Measurements from ENCODE around the gene FZD8.

FZD8 gene

GRCh38 chr10:35612385-35613106 lies 29.6 kb downstream of the FZD8 start:
- 85% methylated on average over 6 of the region's 6 CpGs for WGBS
- Histone ChIP-seq H3K27ac (ENCODE audit: low read length, poor library complexity, severe bottlenecking) (no peak overlapping the region), H3K79me1 (replicated peaks; ENCODE audit: low read length, poor library complexity, severe bottlenecking) (no peaks in the 10 kb centered on the region)

DNA sequence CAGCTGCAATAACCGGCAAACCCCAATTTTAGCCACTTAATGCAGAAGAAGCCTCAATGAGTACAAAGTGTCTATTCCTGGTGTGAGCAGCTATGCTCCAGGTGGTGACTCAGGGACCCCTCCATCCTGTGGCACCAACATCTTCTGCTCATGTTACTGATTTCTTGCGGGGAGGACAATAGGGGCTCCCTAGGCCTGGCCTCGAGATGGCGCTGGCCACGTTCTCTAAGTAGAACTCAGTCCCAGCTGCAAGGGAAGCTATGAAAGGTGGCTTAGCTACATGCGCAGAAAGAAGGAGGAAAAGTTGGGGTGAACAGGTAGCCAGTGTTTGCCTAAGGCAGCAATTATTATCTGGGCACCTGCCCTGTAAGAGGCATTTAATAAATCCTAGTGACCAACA lies 30.3 kb downstream of the FZD8 start:
- no peaks in the 10 kb centered on the region for H3K79me1 ChIP-seq (replicated peaks; ENCODE audit: low read length, poor library complexity, severe bottlenecking)
- H3K9me3 ChIP-seq (ENCODE audit: control insufficient read depth, low read length) = peaks cover 5% of the 10 kb centered on the region
- H2AK5ac ChIP-seq (ENCODE audit: low read length, severe bottlenecking) = no peak overlapping the region
- H2BK5ac ChIP-seq (ENCODE audit: low read depth, low read length, poor library complexity, severe bottlenecking) = no peak overlapping the region
- no peak overlapping the region for H3K4ac ChIP-seq (ENCODE audit: low read depth in 1 of 2, low read length in 2 of 2)
- H3K4me3 ChIP-seq (ENCODE audit: insufficient read depth in 1 of 2, low read depth in 1 of 2, low read length in 2 of 2) = no peak overlapping the region
- H4K91ac ChIP-seq (ENCODE audit: low read length) = no peak overlapping the region
- no peak overlapping the region for H2BK12ac ChIP-seq (ENCODE audit: low read length in 2 of 2)
- H3K4me1 ChIP-seq (ENCODE audit: control insufficient read depth, insufficient read depth, low read depth, low read length) = no peaks in the 10 kb centered on the region
- H3K23ac ChIP-seq (ENCODE audit: low read length in 2 of 2) = no peak overlapping the region
- H3K18ac ChIP-seq (ENCODE audit: low read depth in 1 of 2, low read length in 2 of 2) = no peak overlapping the region
- WGBS = 80% methylated on average over 6 of the region's 6 CpGs
- H3K36me3 ChIP-seq (ENCODE audit: control insufficient read depth in 1 of 2, insufficient read depth in 2 of 2, low read depth in 1 of 2, low read length in 2 of 2) = no peaks in the 10 kb centered on the region
- H2BK15ac ChIP-seq (ENCODE audit: low read depth, poor library complexity, severe bottlenecking) = no peak overlapping the region
- H3K27me3 ChIP-seq (ENCODE audit: control insufficient read depth in 1 of 2, insufficient read depth in 1 of 2, low read length in 2 of 2) = peaks cover 5 to 54% of the 10 kb centered on the region in 2 experiments
- no peak overlapping the region for H2BK120ac ChIP-seq (ENCODE audit: low read depth, low read length)
- H2AFZ ChIP-seq (ENCODE audit: low read depth, low read length) = no peak overlapping the region
- no peak for DNase-seq
- no peak overlapping the region for H3K14ac ChIP-seq (ENCODE audit: low read length in 2 of 2)
- H3K9ac ChIP-seq (ENCODE audit: low read length) = no peak overlapping the region
- H3K4me2 ChIP-seq (ENCODE audit: low read length, poor library complexity, severe bottlenecking) = no peak overlapping the region
- H4K8ac ChIP-seq (ENCODE audit: low read length) = no peak overlapping the region
- no peak overlapping the region for H3K27ac ChIP-seq (ENCODE audit: low read length, poor library complexity, severe bottlenecking)

More at GRCh38 chr10:35612385-35613106, 29.6 kb downstream of the FZD8 start:
- Histone ChIP-seq H3K4me1 (ENCODE audit: control insufficient read depth, insufficient read depth, low read depth, low read length) (no peaks in the 10 kb centered on the region), H4K91ac (ENCODE audit: low read length) (no peak overlapping the region), H2BK15ac (ENCODE audit: low read depth, poor library complexity, severe bottlenecking) (no peak overlapping the region), H3K9me3 (ENCODE audit: control insufficient read depth, low read length) (peaks cover 5% of the 10 kb centered on the region), H4K8ac (ENCODE audit: low read length) (no peak overlapping the region), H2BK5ac (ENCODE audit: low read depth, low read length, poor library complexity, severe bottlenecking) (no peak overlapping the region), H3K4me3 (ENCODE audit: insufficient read depth in 1 of 2, low read depth in 1 of 2, low read length in 2 of 2) (no peak overlapping the region), H3K4me2 (ENCODE audit: low read length, poor library complexity, severe bottlenecking) (no peak overlapping the region), H3K4ac (ENCODE audit: low read depth in 1 of 2, low read length in 2 of 2) (no peak overlapping the region), H2AFZ (ENCODE audit: low read depth, low read length) (no peak overlapping the region), H3K18ac (ENCODE audit: low read depth in 1 of 2, low read length in 2 of 2) (no peak overlapping the region), H2BK12ac (ENCODE audit: low read length in 2 of 2) (no peak overlapping the region), H3K23ac (ENCODE audit: low read length in 2 of 2) (no peak overlapping the region), H3K36me3 (ENCODE audit: control insufficient read depth in 1 of 2, insufficient read depth in 2 of 2, low read depth in 1 of 2, low read length in 2 of 2) (no peaks in the 10 kb centered on the region), H3K27me3 (ENCODE audit: control insufficient read depth in 1 of 2, insufficient read depth in 1 of 2, low read length in 2 of 2) (peaks cover 5 to 47% of the 10 kb centered on the region in 2 experiments), H2BK120ac (ENCODE audit: low read depth, low read length) (no peak overlapping the region), H3K9ac (ENCODE audit: low read length) (no peak overlapping the region), H2AK5ac (ENCODE audit: low read length, severe bottlenecking) (no peak overlapping the region), H3K14ac (ENCODE audit: low read length in 2 of 2) (no peak overlapping the region)
- DNase-seq = no peak

DNA sequence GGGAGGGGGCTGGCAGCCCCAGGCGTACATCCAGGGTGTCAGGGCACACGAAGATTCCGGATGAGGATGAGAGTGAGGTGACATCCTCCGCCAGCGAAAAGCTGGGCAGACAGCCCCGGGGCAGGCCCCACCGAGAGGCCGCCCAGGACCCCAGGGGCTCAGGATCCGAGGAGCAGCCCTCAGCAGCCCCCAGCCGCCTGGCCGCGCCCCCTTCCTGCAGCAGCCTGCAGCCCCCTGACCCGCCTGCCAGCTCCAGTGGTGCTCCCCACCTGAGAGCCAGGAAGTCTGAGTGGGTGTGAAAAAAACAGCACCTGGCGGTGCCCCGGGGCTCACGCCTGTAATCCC lies 33.8 kb downstream of the FZD8 start:
- Histone ChIP-seq H3K9me3 (ENCODE audit: control insufficient read depth, low read length) (peaks cover 5% of the 10 kb centered on the region), H3K4me3 (ENCODE audit: insufficient read depth in 1 of 2, low read depth in 1 of 2, low read length in 2 of 2) (peak overlapping the region in 1 of 2 experiments; percentile 68), H3K23ac (ENCODE audit: low read length in 2 of 2) (no peak overlapping the region), H2AFZ (ENCODE audit: low read depth, low read length) (no peak overlapping the region), H4K91ac (ENCODE audit: low read length) (no peak overlapping the region), H3K4ac (ENCODE audit: low read depth in 1 of 2, low read length in 2 of 2) (no peak overlapping the region), H3K27me3 (ENCODE audit: control insufficient read depth in 1 of 2, insufficient read depth in 1 of 2, low read length in 2 of 2) (peaks cover 0 to 68% of the 10 kb centered on the region in 2 experiments), H2BK5ac (ENCODE audit: low read depth, low read length, poor library complexity, severe bottlenecking) (no peak overlapping the region), H2BK120ac (ENCODE audit: low read depth, low read length) (no peak overlapping the region), H3K18ac (ENCODE audit: low read depth in 1 of 2, low read length in 2 of 2) (no peak overlapping the region), H2BK12ac (ENCODE audit: low read length in 2 of 2) (no peak overlapping the region), H3K27ac (ENCODE audit: low read length, poor library complexity, severe bottlenecking) (no peak overlapping the region), H3K4me1 (ENCODE audit: control insufficient read depth, insufficient read depth, low read depth, low read length) (no peaks in the 10 kb centered on the region), H3K14ac (ENCODE audit: low read length in 2 of 2) (no peak overlapping the region), H2AK5ac (ENCODE audit: low read length, severe bottlenecking) (no peak overlapping the region), H3K4me2 (ENCODE audit: low read length, poor library complexity, severe bottlenecking) (no peak overlapping the region), H3K36me3 (ENCODE audit: control insufficient read depth in 1 of 2, insufficient read depth in 2 of 2, low read depth in 1 of 2, low read length in 2 of 2) (no peaks in the 10 kb centered on the region), H2BK15ac (ENCODE audit: low read depth, poor library complexity, severe bottlenecking) (no peak overlapping the region), H4K8ac (ENCODE audit: low read length) (no peak overlapping the region), H3K79me1 (replicated peaks; ENCODE audit: low read length, poor library complexity, severe bottlenecking) (no peaks in the 10 kb centered on the region), H3K9ac (ENCODE audit: low read length) (peak overlapping the region; percentile 59)
- 96% methylated on average over 15 of the region's 16 CpGs for WGBS
- DNase-seq = no peak

DNA sequence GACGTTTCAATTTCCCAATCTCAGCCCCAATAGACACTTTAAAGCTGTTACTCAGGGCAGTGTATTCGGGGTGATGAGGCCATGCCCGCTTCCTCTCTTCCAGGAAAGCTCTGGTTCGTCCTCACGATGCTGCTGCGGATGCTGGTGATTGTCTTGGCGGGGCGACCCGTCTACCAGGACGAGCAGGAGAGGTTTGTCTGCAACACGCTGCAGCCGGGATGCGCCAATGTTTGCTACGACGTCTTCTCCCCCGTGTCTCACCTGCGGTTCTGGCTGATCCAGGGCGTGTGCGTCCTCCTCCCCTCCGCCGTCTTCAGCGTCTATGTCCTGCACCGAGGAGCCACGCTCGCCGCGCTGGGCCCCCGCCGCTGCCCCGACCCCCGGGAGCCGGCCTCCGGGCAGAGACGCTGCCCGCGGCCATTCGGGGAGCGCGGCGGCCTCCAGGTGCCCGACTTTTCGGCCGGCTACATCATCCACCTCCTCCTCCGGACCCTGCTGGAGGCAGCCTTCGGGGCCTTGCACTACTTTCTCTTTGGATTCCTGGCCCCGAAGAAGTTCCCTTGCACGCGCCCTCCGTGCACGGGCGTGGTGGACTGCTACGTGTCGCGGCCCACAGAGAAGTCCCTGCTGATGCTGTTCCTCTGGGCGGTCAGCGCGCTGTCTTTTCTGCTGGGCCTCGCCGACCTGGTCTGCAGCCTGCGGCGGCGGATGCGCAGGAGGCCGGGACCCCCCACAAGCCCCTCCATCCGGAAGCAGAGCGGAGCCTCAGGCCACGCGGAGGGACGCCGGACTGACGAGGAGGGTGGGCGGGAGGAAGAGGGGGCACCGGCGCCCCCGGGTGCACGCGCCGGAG lies 34.4 kb downstream of the FZD8 start:
- no peak overlapping the region for H2BK120ac ChIP-seq (ENCODE audit: low read depth, low read length)
- peaks cover 5% of the 10 kb centered on the region for H3K9me3 ChIP-seq (ENCODE audit: control insufficient read depth, low read length)
- no peak overlapping the region for H2BK5ac ChIP-seq (ENCODE audit: low read depth, low read length, poor library complexity, severe bottlenecking)
- 93% methylated on average over 73 of the region's 78 CpGs for WGBS
- H3K4me1 ChIP-seq (ENCODE audit: control insufficient read depth, insufficient read depth, low read depth, low read length) = no peaks in the 10 kb centered on the region
- no peak overlapping the region for H3K27ac ChIP-seq (ENCODE audit: low read length, poor library complexity, severe bottlenecking)
- no peak overlapping the region for H3K4ac ChIP-seq (ENCODE audit: low read depth in 1 of 2, low read length in 2 of 2)
- H2BK12ac ChIP-seq (ENCODE audit: low read length in 2 of 2) = no peak overlapping the region
- H3K79me1 ChIP-seq (replicated peaks; ENCODE audit: low read length, poor library complexity, severe bottlenecking) = no peaks in the 10 kb centered on the region
- H4K8ac ChIP-seq (ENCODE audit: low read length) = no peak overlapping the region
- no peak for DNase-seq
- H3K4me3 ChIP-seq (ENCODE audit: insufficient read depth in 1 of 2, low read depth in 1 of 2, low read length in 2 of 2) = peak overlapping the region in 1 of 2 experiments; percentile 68
- H3K36me3 ChIP-seq (ENCODE audit: control insufficient read depth in 1 of 2, insufficient read depth in 2 of 2, low read depth in 1 of 2, low read length in 2 of 2) = no peaks in the 10 kb centered on the region
- no peak overlapping the region for H3K4me2 ChIP-seq (ENCODE audit: low read length, poor library complexity, severe bottlenecking)
- no peak overlapping the region for H2BK15ac ChIP-seq (ENCODE audit: low read depth, poor library complexity, severe bottlenecking)
- H2AFZ ChIP-seq (ENCODE audit: low read depth, low read length) = no peak overlapping the region
- peaks cover 0 to 62% of the 10 kb centered on the region in 2 experiments for H3K27me3 ChIP-seq (ENCODE audit: control insufficient read depth in 1 of 2, insufficient read depth in 1 of 2, low read length in 2 of 2)
- no peak overlapping the region for H2AK5ac ChIP-seq (ENCODE audit: low read length, severe bottlenecking)
- no peak overlapping the region for H3K18ac ChIP-seq (ENCODE audit: low read depth in 1 of 2, low read length in 2 of 2)
- no peak overlapping the region for H4K91ac ChIP-seq (ENCODE audit: low read length)
- no peak overlapping the region for H3K14ac ChIP-seq (ENCODE audit: low read length in 2 of 2)
- peak overlapping the region; percentile 59 for H3K9ac ChIP-seq (ENCODE audit: low read length)
- no peak overlapping the region for H3K23ac ChIP-seq (ENCODE audit: low read length in 2 of 2)

All from mesenchymal stem cell (in vitro differentiated cells and primary cell).